ENCODE measurements around the gene IMMP2L.

IMMP2L gene

GRCh38 chr7:110688908-110689307 lies 873.4 kb downstream of the IMMP2L start:
- Histone ChIP-seq H3K36me3 (ENCODE audit: control insufficient read depth, insufficient read depth, low read length) (no peaks in the 10 kb centered on the region), H3K27me3 (replicated peaks; ENCODE audit: control insufficient read depth, insufficient read depth, low read length) (no peaks in the 10 kb centered on the region), H3K4me3 (replicated peaks; ENCODE audit: low read depth, low read length) (no peak overlapping the region)
- TF ChIP-seq CTCF (IDR thresholded peaks at IDR 0.05; ENCODE audit: insufficient read depth, low read length, poor library complexity, severe bottlenecking): no peak
- no peak for DNase-seq (ENCODE audit: extremely low read depth, insufficient read length)

- Histone ChIP-seq H3K4me3 (replicated peaks; ENCODE audit: low read depth, low read length) (no peak overlapping the region), H3K36me3 (ENCODE audit: control insufficient read depth, insufficient read depth, low read length) (no peaks in the 10 kb centered on the region), H3K27me3 (replicated peaks; ENCODE audit: control insufficient read depth, insufficient read depth, low read length) (no peaks in the 10 kb centered on the region)
- no peak for TF ChIP-seq CTCF (IDR thresholded peaks at IDR 0.05; ENCODE audit: insufficient read depth, low read length, poor library complexity, severe bottlenecking)
- no peak for DNase-seq (ENCODE audit: extremely low read depth, insufficient read length)
Measured at GRCh38 chr7:110685899-110686298, 876.4 kb downstream of the IMMP2L start.

- H3K27me3 ChIP-seq (replicated peaks; ENCODE audit: control insufficient read depth, insufficient read depth, low read length): no peaks in the 10 kb centered on the region
- DNase-seq (ENCODE audit: extremely low read depth, insufficient read length): no peak
- no peak overlapping the region for H3K4me3 ChIP-seq (replicated peaks; ENCODE audit: low read depth, low read length)
- no peak for TF ChIP-seq CTCF (IDR thresholded peaks at IDR 0.05; ENCODE audit: insufficient read depth, low read length, poor library complexity, severe bottlenecking)
- H3K36me3 ChIP-seq (ENCODE audit: control insufficient read depth, insufficient read depth, low read length): no peaks in the 10 kb centered on the region
Measured at GRCh38 chr7:110681941-110682340, 880.4 kb downstream of the IMMP2L start.

GRCh38 chr7:110677405-110677804 lies 884.9 kb downstream of the IMMP2L start:
- Histone ChIP-seq H3K27me3 (replicated peaks; ENCODE audit: control insufficient read depth, insufficient read depth, low read length) (no peaks in the 10 kb centered on the region), H3K36me3 (ENCODE audit: control insufficient read depth, insufficient read depth, low read length) (no peaks in the 10 kb centered on the region), H3K4me3 (replicated peaks; ENCODE audit: low read depth, low read length) (no peak overlapping the region)
- no peak for TF ChIP-seq CTCF (IDR thresholded peaks at IDR 0.05; ENCODE audit: insufficient read depth, low read length, poor library complexity, severe bottlenecking)
- DNase-seq (ENCODE audit: extremely low read depth, insufficient read length): no peak

GRCh38 chr7:110676785-110677184 lies 885.5 kb downstream of the IMMP2L start:
- Histone ChIP-seq H3K27me3 (replicated peaks; ENCODE audit: control insufficient read depth, insufficient read depth, low read length) (no peaks in the 10 kb centered on the region), H3K36me3 (ENCODE audit: control insufficient read depth, insufficient read depth, low read length) (no peaks in the 10 kb centered on the region), H3K4me3 (replicated peaks; ENCODE audit: low read depth, low read length) (no peak overlapping the region)
- DNase-seq (ENCODE audit: extremely low read depth, insufficient read length): no peak
- TF ChIP-seq CTCF (IDR thresholded peaks at IDR 0.05; ENCODE audit: insufficient read depth, low read length, poor library complexity, severe bottlenecking): no peak

GRCh38 chr7:110675383-110676103 lies 886.7 kb downstream of the IMMP2L start:
- DNase-seq (ENCODE audit: extremely low read depth, insufficient read length): no peak
- TF ChIP-seq CTCF (IDR thresholded peaks at IDR 0.05; ENCODE audit: insufficient read depth, low read length, poor library complexity, severe bottlenecking): no peak

More at GRCh38 chr7:110675383-110676103, 886.7 kb downstream of the IMMP2L start:
- Histone ChIP-seq H3K27me3 (replicated peaks; ENCODE audit: control insufficient read depth, insufficient read depth, low read length) (no peaks in the 10 kb centered on the region), H3K4me3 (replicated peaks; ENCODE audit: low read depth, low read length) (no peak overlapping the region), H3K36me3 (ENCODE audit: control insufficient read depth, insufficient read depth, low read length) (no peaks in the 10 kb centered on the region)

Measured in GM06990 (cell line).